HG02642 (cell line): ENCODE data around the gene TCERG1L.

ENCODE experiments used
- ATAC-seq: cut with Tn5 transposase; IDR thresholded peaks from one replicate; pipeline ENCODE4 v1.9.1; 2021; ENCODE audit warnings: mild to moderate bottlenecking; ENCODE audit not compliant: unreplicated experiment, poor library complexity

The TCERG1L gene

GRCh38 chr10:131094527-131095312 is 216.8 kb downstream of the TCERG1L start:
- ATAC-seq, result no peak

GRCh38 chr10:131093795-131094366 is 217.6 kb downstream of the TCERG1L start:
- ATAC-seq, result no peak

GRCh38 chr10:131093346-131093745 is 218.2 kb downstream of the TCERG1L start:
- ATAC-seq, result no peak

DNA sequence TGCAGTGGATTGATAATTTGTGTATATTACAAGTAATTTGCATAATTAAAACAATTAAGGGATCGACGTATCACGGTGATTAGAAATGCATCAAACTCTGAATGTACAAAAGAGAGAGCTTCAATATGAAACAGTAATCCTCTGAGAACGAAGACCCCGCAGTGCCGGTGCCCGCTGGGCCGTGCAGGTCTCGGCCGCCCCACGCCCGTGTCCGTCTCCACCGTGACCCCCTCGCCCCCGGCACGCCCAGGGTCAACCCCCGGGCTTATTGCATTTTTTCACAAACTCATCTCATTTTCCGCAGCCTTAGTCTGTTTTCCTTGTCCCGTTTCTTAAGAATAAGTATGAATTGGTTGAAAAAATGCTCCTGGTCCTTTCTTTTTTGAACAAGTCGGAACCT is 218.6 kb downstream of the TCERG1L start:
- ATAC-seq, result no peak

- ATAC-seq, result no peak
Measured at GRCh38 chr10:131092386-131092785, 219.1 kb downstream of the TCERG1L start.

DNA sequence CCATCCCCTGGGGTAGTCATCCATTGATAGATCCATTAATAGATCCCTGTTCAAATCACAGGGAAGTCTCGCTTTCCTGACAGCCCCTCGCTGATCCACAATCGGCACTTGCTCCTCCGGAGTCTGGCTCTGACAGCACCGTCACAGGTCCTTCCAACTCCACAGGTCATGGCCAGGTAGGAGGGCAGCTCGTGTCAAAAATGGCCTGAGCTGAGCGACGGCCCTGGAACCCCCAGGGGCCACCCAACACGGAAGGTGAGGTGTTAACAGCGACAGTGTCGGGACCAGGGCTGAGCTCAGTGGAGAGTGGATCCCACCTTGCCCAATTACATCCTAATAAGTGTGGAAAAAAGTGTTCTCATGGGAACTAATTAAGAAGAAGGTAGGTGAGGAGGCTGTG is 219.8 kb downstream of the TCERG1L start:
- no peak for ATAC-seq

DNA sequence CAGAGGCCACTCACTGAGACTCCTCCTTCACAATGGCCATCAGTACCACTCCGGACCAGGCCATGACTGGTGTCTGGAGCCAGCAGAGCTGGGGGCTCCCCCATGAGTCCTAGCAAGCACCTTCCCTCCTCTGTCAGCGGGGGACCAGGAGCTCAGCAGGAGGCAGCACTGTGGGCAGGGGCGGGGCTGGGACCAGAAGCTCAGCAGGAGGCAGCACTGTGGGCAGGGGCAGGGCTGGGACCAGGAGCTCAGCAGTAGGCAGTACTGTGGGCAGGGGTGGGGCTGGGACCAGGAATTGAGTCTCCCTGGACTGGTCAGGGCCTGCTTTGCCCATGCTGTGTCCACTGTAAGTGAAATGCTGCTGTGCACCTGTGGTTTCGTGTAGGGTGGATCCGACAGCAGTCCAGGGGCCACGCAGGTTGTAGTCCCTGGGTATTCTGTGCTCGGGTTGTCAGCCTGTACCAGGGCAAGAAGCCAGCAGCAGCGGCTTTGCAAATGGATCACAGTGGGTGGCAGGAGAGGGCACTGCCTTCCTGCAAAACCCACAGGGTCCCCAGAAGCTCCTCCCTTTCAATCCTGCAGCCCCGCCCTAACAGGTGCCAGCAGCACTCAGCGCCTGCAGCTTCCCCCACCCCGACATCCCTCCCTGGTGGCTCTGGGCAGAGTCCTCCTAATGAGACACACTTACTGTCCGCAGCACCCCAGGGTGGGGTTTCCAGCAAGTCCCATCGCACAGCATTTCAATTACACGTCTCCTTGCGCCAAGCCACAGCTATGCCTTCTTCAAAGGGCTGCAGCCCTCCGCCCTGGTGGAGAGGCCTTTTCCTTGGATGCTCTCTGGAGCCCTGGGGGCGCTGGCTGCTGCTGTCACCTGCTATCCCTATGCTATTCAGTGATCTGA is 220.5 kb downstream of the TCERG1L start:
- no peak for ATAC-seq

DNA sequence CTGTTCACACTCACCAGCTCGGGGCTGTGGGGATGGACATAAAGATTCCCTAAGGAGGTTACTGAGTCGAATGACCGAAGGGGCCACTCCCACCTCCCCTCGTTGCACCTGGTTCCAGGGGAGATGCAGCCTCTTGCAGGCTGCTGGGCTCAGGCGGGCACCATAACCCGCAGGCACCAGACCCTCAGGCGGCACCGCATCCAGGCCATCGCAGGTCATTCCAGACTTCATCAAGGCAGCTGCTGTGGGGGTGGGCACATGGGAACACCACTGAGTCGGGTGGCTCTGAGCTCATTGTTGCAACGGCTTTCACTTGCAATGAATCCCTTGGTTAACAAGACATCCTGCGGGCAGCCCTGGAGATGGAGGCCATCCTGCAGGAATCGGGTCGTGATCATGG is 221.7 kb downstream of the TCERG1L start:
- ATAC-seq, result no peak

DNA sequence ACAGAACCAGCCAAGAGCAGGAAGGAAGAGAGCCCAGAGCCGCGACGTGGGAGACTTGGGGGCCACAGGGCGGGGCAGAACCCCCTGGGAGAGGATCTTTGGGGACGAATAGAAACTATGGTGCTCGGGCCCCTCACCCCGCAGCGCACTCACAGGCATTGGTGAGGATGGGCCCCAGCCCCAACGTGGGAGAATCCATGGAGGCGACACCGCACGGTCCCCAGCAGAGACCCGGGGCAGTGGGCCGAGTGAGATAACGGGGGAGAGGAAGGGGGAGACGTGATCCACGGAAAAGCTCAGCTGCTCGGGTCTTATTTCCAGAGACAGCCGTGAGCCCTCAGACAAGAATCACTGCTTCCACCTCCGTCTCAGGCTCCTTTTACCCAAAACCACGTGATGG is 222.4 kb downstream of the TCERG1L start:
- no peak for ATAC-seq

GRCh38 chr10:131088619-131089018 is 222.9 kb downstream of the TCERG1L start:
- no peak for ATAC-seq

DNA sequence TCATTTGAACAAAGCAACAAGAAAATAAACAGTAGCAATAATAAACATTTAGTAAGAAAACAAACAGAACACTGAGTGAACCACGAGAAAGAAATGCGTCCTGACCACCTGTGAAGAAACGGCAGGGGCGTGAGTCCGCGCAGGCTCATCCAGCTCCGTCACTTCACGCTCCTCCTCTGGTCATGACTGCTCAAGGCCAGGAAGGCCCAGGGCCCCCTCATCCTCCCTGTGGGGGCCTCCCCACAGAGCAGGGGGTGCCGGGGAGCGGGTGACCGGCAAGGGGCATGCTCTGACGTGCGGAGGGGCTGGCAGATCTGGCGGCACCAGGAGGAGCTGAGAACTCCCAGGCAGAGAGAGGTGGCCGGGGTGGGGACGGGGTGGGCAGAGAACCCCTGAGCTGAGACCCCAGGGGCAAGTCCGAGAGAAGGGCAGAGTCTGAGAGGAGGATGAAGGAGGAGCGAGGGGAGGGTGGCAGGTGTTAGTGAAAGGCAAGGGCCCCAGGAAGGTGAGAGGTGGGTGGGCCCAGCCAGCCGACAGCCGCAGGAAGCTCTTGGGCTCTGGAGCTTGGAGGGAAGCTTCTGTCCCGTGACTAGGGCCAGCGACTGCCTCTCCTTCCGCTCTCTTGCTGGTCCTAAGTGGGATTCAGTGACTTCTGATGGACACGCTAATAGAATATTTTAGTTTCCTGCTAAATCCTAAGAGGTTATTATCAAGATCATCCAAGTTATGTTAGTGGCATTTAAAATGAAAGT is 223.9 kb downstream of the TCERG1L start:
- no peak for ATAC-seq

GRCh38 chr10:131086511-131086910 is 225.0 kb downstream of the TCERG1L start:
- ATAC-seq, result no peak

DNA sequence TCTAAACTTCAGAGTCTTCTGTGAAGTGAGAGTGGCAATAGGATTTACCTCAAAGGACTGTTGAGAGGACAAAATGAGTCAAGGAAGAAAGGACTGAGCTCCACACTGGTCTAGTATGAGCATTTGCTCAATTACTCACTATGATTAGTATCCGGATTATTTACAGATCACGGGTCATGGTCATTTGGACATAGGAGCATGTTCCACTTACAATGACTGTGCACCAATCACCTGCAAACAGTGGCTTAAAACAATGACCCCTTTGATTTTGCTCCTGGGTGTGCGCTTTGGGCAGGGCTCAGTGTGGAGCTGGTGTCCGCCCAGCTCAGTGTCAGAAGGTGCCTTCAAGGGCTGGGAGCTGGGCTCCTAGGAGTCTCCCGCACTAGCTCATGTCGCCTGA is 225.4 kb downstream of the TCERG1L start:
- no peak for ATAC-seq

DNA sequence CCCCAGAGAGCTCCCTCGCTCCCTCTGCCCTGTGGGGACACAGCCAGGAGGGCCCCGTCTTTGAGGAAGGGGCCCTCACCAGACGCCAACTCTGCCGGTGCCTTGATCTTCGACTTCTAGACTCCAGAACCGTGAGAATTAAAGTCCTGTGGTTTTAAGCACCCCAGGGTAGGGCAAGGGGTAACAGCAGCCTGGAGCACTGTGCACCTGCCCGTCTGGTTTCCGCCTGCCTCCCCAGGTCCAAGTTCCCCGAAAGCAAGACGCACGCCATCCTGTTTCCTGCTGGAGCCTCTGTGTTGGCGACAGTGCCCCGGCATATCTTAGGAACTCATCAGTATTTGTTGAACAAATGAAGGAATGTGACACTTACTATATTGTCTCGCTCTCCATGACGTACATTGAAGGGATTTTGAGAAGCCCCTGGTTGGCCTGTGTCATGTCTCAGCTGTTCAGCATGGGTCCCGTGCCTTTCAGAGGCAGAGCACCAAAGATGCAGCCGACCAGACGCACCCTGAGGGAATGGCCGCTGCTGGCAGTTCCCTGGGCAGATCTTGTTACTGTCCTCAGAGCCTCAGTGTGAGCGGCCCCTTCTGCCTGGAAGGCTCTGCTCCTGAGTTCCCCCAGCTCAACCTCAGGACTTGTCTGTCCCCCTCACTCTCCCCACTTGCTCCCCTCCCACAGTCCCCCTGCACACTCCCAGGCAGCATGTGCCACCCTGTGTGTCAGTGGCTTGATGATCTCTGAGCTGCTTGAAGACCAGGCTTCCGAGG is 226.2 kb downstream of the TCERG1L start:
- ATAC-seq, result no peak

DNA sequence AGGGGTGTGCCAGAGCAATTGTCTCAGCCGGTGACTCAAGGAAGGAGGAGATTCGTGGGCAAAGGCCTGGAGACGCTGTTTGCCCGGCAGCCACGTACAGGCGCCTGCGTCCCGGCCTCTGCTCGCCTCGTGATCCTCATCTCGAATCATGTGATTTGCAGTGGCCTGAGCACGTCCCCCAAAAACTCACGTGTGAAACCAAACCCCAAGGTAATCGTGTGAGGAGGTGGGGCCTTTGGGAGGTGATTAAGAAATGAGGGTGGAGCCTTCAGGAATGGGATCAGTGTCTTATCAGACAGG is 226.8 kb downstream of the TCERG1L start:
- ATAC-seq, result no peak

- no peak for ATAC-seq
Measured at GRCh38 chr10:131083915-131084790, 227.4 kb downstream of the TCERG1L start.

DNA sequence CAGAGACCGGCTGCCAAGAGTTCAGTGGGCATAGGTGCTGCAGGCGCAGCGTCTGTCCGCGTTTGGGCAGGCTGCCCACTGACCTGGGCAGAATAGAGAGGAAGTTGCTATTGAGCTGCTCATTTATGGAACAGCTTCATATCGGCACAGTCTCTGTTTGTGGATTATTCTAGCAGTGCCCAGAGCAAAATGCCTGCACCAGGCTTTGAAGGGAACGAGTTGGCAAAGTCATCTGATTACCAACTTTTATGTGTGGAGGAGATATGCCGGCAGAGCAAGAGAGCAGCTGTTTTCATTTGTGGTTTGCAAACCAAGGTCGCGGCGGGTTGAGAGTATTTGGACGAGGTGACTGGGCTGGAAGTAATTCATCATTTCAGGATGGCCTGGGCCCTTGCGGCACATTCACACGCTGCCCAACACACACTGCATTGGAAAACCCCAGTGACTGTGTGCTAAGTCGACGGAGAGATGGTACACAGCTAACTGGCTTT is 228.5 kb downstream of the TCERG1L start:
- no peak for ATAC-seq

DNA sequence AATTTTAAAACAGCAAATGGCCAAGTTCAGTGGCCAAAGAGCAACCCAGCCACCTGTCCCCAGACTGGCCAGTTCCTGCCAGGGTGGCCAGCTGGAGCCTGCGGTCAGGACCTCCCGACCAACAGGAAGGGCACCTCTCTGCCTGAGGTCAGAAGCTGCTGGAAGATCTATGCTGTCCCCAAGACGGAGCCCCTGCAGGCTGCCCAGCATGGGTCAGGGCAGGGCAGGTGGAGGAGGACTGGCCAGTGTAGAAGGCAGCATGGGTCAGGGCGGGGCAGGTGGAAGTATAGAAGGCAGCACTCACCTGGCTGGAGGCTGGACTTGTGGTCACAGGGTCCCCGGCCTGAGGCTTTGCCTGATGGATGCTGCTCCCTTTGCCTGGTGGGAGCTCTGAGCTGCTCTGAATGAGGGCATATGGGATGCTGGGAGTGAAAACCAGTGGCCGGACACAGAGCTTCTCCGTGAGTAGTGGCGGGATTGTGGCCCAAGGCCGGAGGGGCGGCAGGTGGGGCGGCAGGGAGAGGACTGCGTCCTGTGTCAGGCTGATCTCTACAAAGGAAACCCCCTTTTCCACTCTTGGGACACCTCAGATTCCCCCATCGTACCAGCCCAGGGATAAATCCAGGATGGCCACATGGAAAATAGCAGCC is 229.2 kb downstream of the TCERG1L start:
- no peak for ATAC-seq
